GM23338 (cell line): ENCODE measurements around the gene HTR1B.

ENCODE experiments used
- ETS1 ChIP-seq: IDR thresholded peaks from 2 replicates; pipeline ENCODE4 v1.6.1; 2016; ENCODE audit warnings: antibody characterized with exemption
- EZH2 ChIP-seq: fragments of 200-600 bp; sonication (generic); IDR thresholded peaks from one replicate; pipeline ENCODE4 v1.8.0; 2017; ENCODE audit warnings: antibody characterized with exemption, mild to moderate bottlenecking, low read depth; ENCODE audit not compliant: unreplicated experiment
- EZH2phosphoT487 ChIP-seq: fragments of 200-600 bp; sonication (generic); IDR thresholded peaks from one replicate; pipeline ENCODE4 v1.8.1; 2018; ENCODE audit warnings: antibody characterized with exemption; ENCODE audit not compliant: unreplicated experiment
- POLR2AphosphoS5 ChIP-seq: IDR thresholded peaks from 2 replicates; pipeline ENCODE4 v1.6.1; 2016; ENCODE audit warnings: antibody characterized with exemption, low read depth
- TF ChIP-seq, protein P1 (sequence below), 2 experiments: fragments of 200-600 bp in 1 of 2; sonication (generic) in 1 of 2; conservative IDR thresholded peaks; 2 replicates each; pipeline versions ENCODE4 v1.5.1 to v1.6.1; 2016 to 2017; ENCODE audit warnings: antibody characterized with exemption in 2 of 2, low read depth in 2 of 2, mild to moderate bottlenecking in 2 of 2, moderate library complexity in 1 of 2
- TF ChIP-seq, protein P2 (sequence below): IDR thresholded peaks from one replicate; pipeline ENCODE4 v1.6.1; 2018; ENCODE audit warnings: antibody characterized with exemption; ENCODE audit not compliant: unreplicated experiment

DNA sequence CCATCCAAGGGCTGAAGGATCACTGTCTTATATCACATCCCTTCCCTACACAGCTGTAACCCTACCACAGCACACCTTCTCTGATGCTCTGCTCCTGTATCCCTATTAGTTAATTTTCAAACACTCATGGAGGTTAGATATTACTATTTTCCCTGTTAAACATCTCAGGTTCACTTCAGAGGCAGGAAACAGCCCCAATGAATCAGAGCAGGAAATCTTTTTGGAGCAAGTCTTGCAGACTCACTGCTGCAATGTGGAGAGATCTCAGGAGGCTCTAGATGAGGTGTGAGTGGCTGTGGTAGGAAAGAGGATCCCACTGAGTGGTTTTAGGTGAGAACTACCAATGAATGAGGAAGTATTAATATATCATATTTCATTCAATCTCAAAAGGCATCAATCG, 19.7 kb upstream of the HTR1B start:
- TF ChIP-seq, protein P1, sequence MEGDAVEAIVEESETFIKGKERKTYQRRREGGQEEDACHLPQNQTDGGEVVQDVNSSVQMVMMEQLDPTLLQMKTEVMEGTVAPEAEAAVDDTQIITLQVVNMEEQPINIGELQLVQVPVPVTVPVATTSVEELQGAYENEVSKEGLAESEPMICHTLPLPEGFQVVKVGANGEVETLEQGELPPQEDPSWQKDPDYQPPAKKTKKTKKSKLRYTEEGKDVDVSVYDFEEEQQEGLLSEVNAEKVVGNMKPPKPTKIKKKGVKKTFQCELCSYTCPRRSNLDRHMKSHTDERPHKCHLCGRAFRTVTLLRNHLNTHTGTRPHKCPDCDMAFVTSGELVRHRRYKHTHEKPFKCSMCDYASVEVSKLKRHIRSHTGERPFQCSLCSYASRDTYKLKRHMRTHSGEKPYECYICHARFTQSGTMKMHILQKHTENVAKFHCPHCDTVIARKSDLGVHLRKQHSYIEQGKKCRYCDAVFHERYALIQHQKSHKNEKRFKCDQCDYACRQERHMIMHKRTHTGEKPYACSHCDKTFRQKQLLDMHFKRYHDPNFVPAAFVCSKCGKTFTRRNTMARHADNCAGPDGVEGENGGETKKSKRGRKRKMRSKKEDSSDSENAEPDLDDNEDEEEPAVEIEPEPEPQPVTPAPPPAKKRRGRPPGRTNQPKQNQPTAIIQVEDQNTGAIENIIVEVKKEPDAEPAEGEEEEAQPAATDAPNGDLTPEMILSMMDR (conservative IDR thresholded peaks at IDR 0.05; ENCODE audit: low read depth in 2 of 2): no peak
- TF ChIP-seq EZH2: no peak
- TF ChIP-seq ETS1: no peak
- no peak for TF ChIP-seq EZH2phosphoT487
- TF ChIP-seq, protein P2, sequence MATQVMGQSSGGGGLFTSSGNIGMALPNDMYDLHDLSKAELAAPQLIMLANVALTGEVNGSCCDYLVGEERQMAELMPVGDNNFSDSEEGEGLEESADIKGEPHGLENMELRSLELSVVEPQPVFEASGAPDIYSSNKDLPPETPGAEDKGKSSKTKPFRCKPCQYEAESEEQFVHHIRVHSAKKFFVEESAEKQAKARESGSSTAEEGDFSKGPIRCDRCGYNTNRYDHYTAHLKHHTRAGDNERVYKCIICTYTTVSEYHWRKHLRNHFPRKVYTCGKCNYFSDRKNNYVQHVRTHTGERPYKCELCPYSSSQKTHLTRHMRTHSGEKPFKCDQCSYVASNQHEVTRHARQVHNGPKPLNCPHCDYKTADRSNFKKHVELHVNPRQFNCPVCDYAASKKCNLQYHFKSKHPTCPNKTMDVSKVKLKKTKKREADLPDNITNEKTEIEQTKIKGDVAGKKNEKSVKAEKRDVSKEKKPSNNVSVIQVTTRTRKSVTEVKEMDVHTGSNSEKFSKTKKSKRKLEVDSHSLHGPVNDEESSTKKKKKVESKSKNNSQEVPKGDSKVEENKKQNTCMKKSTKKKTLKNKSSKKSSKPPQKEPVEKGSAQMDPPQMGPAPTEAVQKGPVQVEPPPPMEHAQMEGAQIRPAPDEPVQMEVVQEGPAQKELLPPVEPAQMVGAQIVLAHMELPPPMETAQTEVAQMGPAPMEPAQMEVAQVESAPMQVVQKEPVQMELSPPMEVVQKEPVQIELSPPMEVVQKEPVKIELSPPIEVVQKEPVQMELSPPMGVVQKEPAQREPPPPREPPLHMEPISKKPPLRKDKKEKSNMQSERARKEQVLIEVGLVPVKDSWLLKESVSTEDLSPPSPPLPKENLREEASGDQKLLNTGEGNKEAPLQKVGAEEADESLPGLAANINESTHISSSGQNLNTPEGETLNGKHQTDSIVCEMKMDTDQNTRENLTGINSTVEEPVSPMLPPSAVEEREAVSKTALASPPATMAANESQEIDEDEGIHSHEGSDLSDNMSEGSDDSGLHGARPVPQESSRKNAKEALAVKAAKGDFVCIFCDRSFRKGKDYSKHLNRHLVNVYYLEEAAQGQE: no peak
- TF ChIP-seq POLR2AphosphoS5: no peak
